ENCODE results near the gene NIPAL3. TPM values are rescaled to one million over a fixed set of nuclear protein-coding genes. Genes with fewer than 3 reads are reported as not detected.
"Not testable (repeated sequence)": the region's sequence is repeated elsewhere in the genome, so short reads cannot be mapped to it uniquely, and the experiment has no call there.

NIPAL3 gene
- total and polyA plus RNA-seq, 2 experiments from 2014 or later, result 55.9 to 78.4 TPM

- H3K9me3 ChIP-seq (ENCODE audit: low read depth), result no peaks in the 10 kb centered on the region
- H3F3A ChIP-seq (ENCODE audit: insufficient read depth), result peaks cover 10% of the 10 kb centered on the region
- no peak overlapping the region for H3K27ac ChIP-seq
- no peak overlapping the region for H3K4me3 ChIP-seq
- H4K20me1 ChIP-seq (ENCODE audit: insufficient read depth), result no peaks in the 10 kb centered on the region
- H3K79me2 ChIP-seq (ENCODE audit: insufficient read depth), result peaks cover 4% of the 10 kb centered on the region; the same call in 1 of the 2 replicates
- in situ Hi-C loops (cut with MboI), result no loop called here
- H3K4me1 ChIP-seq (ENCODE audit: insufficient read depth), result peaks cover 14% of the 10 kb centered on the region; the same call in 1 of the 2 replicates
- no peak overlapping the region for H3K9ac ChIP-seq
- H3K9me2 ChIP-seq (ENCODE audit: insufficient read depth), result no peaks in the 10 kb centered on the region
- H2AFZ ChIP-seq, result no peak overlapping the region
- no peaks in the 10 kb centered on the region for H3K27me3 ChIP-seq (replicated peaks; ENCODE audit: insufficient read depth)
- H3K4me2 ChIP-seq (ENCODE audit: unreplicated experiment), result no peak overlapping the region
- 5 to 8% methylated on average over 2 of the region's 2 CpGs for WGBS, 2 experiments (ENCODE audit: low coverage in 1 of 2, low lambda C conversion rate in 2 of 2, missing lambda C conversion rate in 2 of 2)
- TF ChIP-seq EZH2phosphoT487 (IDR thresholded peaks at IDR 0.05; ENCODE audit: insufficient read depth, low read depth), result no peak
- TF ChIP-seq EZH2 (IDR thresholded peaks at IDR 0.05; ENCODE audit: insufficient read depth, poor library complexity, severe bottlenecking), result no peak
- DNase-seq, result no peak
- H3K36me3 ChIP-seq (ENCODE audit: low read depth), result peaks cover 26% of the 10 kb centered on the region
These were observed 27.6 kb downstream of the NIPAL3 start for GRCh38 chr1:24443241-24443656.

- H3K9me3 ChIP-seq (ENCODE audit: low read depth); in situ Hi-C loops (cut with MboI); H3K79me2 ChIP-seq (ENCODE audit: insufficient read depth); H3K9ac ChIP-seq; DNase-seq; H3F3A ChIP-seq (ENCODE audit: insufficient read depth); H4K20me1 ChIP-seq (ENCODE audit: insufficient read depth); H3K9me2 ChIP-seq (ENCODE audit: insufficient read depth); H2AFZ ChIP-seq; H3K4me3 ChIP-seq; H3K27ac ChIP-seq; H3K27me3 ChIP-seq (replicated peaks; ENCODE audit: insufficient read depth); H3K4me2 ChIP-seq (ENCODE audit: unreplicated experiment): not testable (repeated sequence)
- 94 to 95% methylated on average over 2 of the region's 2 CpGs for WGBS, 2 experiments (ENCODE audit: low coverage in 1 of 2, low lambda C conversion rate in 2 of 2, missing lambda C conversion rate in 2 of 2)
- Histone ChIP-seq H3K4me1 (ENCODE audit: insufficient read depth) (peaks cover 16% of the 10 kb centered on the region; the same call in 1 of the 2 replicates), H3K36me3 (ENCODE audit: low read depth) (peaks cover 46% of the 10 kb centered on the region)
These were observed 30.8 kb downstream of the NIPAL3 start for GRCh38 chr1:24446446-24446845.

GRCh38 chr1:24450316-24450715 is 34.7 kb downstream of the NIPAL3 start:
- WGBS, 2 experiments (ENCODE audit: low coverage in 1 of 2, low lambda C conversion rate in 2 of 2, missing lambda C conversion rate in 2 of 2), result 68 to 71% methylated on average over 4 of the region's 4 CpGs
- no peaks in the 10 kb centered on the region for H3K79me2 ChIP-seq (ENCODE audit: insufficient read depth)
- no peaks in the 10 kb centered on the region for H4K20me1 ChIP-seq (ENCODE audit: insufficient read depth)
- peaks cover 9% of the 10 kb centered on the region; the same call in 1 of the 2 replicates for H3K4me1 ChIP-seq (ENCODE audit: insufficient read depth)
- H3K9me2 ChIP-seq (ENCODE audit: insufficient read depth), result no peaks in the 10 kb centered on the region
- no peak overlapping the region for H3K4me2 ChIP-seq (ENCODE audit: unreplicated experiment)
- H3K27me3 ChIP-seq (replicated peaks; ENCODE audit: insufficient read depth), result no peaks in the 10 kb centered on the region
- peaks cover 40% of the 10 kb centered on the region; the same call in 1 of the 2 replicates for H3K36me3 ChIP-seq (ENCODE audit: low read depth)
- in situ Hi-C loops (cut with MboI), result no loop called here
- no peak overlapping the region for H3K4me3 ChIP-seq
- TF ChIP-seq EZH2phosphoT487 (IDR thresholded peaks at IDR 0.05; ENCODE audit: insufficient read depth, low read depth) (no peak), EZH2 (IDR thresholded peaks at IDR 0.05; ENCODE audit: insufficient read depth, poor library complexity, severe bottlenecking) (no peak)
- H3F3A ChIP-seq (ENCODE audit: insufficient read depth), result no peaks in the 10 kb centered on the region; the same call in 1 of the 2 replicates
- DNase-seq, result no peak
- no peak overlapping the region for H3K9ac ChIP-seq
- H3K27ac ChIP-seq, result no peak overlapping the region
- H2AFZ ChIP-seq, result no peak overlapping the region
- H3K9me3 ChIP-seq (ENCODE audit: low read depth), result no peaks in the 10 kb centered on the region

- peaks cover 36% of the 10 kb centered on the region; the same call in 1 of the 2 replicates for H3K36me3 ChIP-seq (ENCODE audit: low read depth)
- no peak overlapping the region for H3K4me2 ChIP-seq (ENCODE audit: unreplicated experiment)
- no peak for DNase-seq
- H3K27ac ChIP-seq, result no peak overlapping the region
- no peaks in the 10 kb centered on the region; the same call in 1 of the 2 replicates for H3F3A ChIP-seq (ENCODE audit: insufficient read depth)
- H4K20me1 ChIP-seq (ENCODE audit: insufficient read depth), result no peaks in the 10 kb centered on the region
- H2AFZ ChIP-seq, result no peak overlapping the region
- H3K9me3 ChIP-seq (ENCODE audit: low read depth), result no peaks in the 10 kb centered on the region
- 84 to 93% methylated on average over 5 of the region's 5 CpGs for WGBS, 2 experiments (ENCODE audit: low coverage in 1 of 2, low lambda C conversion rate in 2 of 2, missing lambda C conversion rate in 2 of 2)
- H3K4me3 ChIP-seq, result no peak overlapping the region
- no peak for TF ChIP-seq EZH2 (IDR thresholded peaks at IDR 0.05; ENCODE audit: insufficient read depth, poor library complexity, severe bottlenecking)
- no peak for TF ChIP-seq EZH2phosphoT487 (IDR thresholded peaks at IDR 0.05; ENCODE audit: insufficient read depth, low read depth)
- peaks cover 9% of the 10 kb centered on the region; the same call in 1 of the 2 replicates for H3K4me1 ChIP-seq (ENCODE audit: insufficient read depth)
- no peaks in the 10 kb centered on the region for H3K79me2 ChIP-seq (ENCODE audit: insufficient read depth)
- H3K27me3 ChIP-seq (replicated peaks; ENCODE audit: insufficient read depth), result no peaks in the 10 kb centered on the region
- H3K9me2 ChIP-seq (ENCODE audit: insufficient read depth), result no peaks in the 10 kb centered on the region
- no peak overlapping the region for H3K9ac ChIP-seq
- in situ Hi-C loops (cut with MboI), result no loop called here
These were observed 35.3 kb downstream of the NIPAL3 start for GRCh38 chr1:24450857-24451397.

Data from GM23248 (cell line).